Breast epithelium (tissue), 3 donors: ENCODE data around the gene RUNDC1.

Experiments
- CTCF ChIP-seq, 3 donors: fragments of 450-650 bp; IDR thresholded peaks; one replicate each; pipeline ENCODE4 v1.5.1; 2016 to 2017; ENCODE audit warnings: antibody characterized with exemption in 3 of 3, mild to moderate bottlenecking in 3 of 3, moderate library complexity in 3 of 3
- POLR2A ChIP-seq: fragments of 450-650 bp; IDR thresholded peaks from one replicate; pipeline ENCODE4 v1.6.1; 2016; ENCODE audit warnings: antibody characterized with exemption, mild to moderate bottlenecking, moderate library complexity
- POLR2AphosphoS5 ChIP-seq, 3 donors: sonication (generic); formaldehyde crosslinking; IDR thresholded peaks; one replicate each; pipeline ENCODE4 v1.6.1; 2017; ENCODE audit warnings: antibody characterized with exemption in 3 of 3

- TF ChIP-seq POLR2AphosphoS5 (IDR thresholded peaks at IDR 0.05) (no peak), CTCF (IDR thresholded peaks at IDR 0.05) (no peak), POLR2A (no peak)
Observed at GRCh38 chr17:43018008-43018853, 37.9 kb downstream of the RUNDC1 start.
